WTC11 (cell line): ENCODE results near the gene CORIN.

Source experiments
- CDX4 ChIP-seq: fragments of 250-450 bp; sonication (Bioruptor Pico); IDR thresholded peaks from 2 replicates; pipeline ENCODE4 v1.9.0; 2021; ENCODE audit warnings: moderate library complexity, mild to moderate bottlenecking, inconsistent platforms, borderline replicate concordance
- CTCF ChIP-seq: fragments of 200-600 bp; IDR thresholded peaks from 2 replicates; pipeline ENCODE4 v1.8.0; 2022; ENCODE audit warnings: antibody characterized with exemption
- ETV6 ChIP-seq: sonication (generic); formaldehyde crosslinking; IDR thresholded peaks from 2 replicates; pipeline ENCODE4 v1.8.1; 2022; ENCODE audit warnings: mild to moderate bottlenecking, missing genetic modification reagents
- FOXJ3 ChIP-seq: sonication (generic); formaldehyde crosslinking; IDR thresholded peaks from 2 replicates; pipeline ENCODE4 v1.9.0; 2021; ENCODE audit warnings: missing genetic modification reagents, mild to moderate bottlenecking, borderline replicate concordance
- MAX ChIP-seq: sonication (generic); formaldehyde crosslinking; IDR thresholded peaks from 2 replicates; pipeline ENCODE4 v1.8.0; 2022; ENCODE audit warnings: mild to moderate bottlenecking, missing genetic modification reagents
- NR2C2 ChIP-seq: sonication (generic); formaldehyde crosslinking; IDR thresholded peaks from 2 replicates; pipeline ENCODE4 v1.8.0; 2022; ENCODE audit warnings: mild to moderate bottlenecking, missing genetic modification reagents
- SP1 ChIP-seq: sonication (generic); formaldehyde crosslinking; conservative IDR thresholded peaks from 2 replicates; pipeline ENCODE4 v1.8.1; 2022; ENCODE audit warnings: missing genetic modification reagents
- TP53 ChIP-seq: sonication (generic); formaldehyde crosslinking; IDR thresholded peaks from 2 replicates; pipeline ENCODE4 v1.8.1; 2023; ENCODE audit warnings: mild to moderate bottlenecking, missing genetic modification reagents
- USF1 ChIP-seq: sonication (generic); formaldehyde crosslinking; IDR thresholded peaks from 2 replicates; pipeline ENCODE4 v1.8.0; 2022; ENCODE audit warnings: mild to moderate bottlenecking, missing genetic modification reagents
- ZNF138 ChIP-seq: sonication (generic); formaldehyde crosslinking; conservative IDR thresholded peaks from 2 replicates; pipeline ENCODE4 v1.8.1; 2022; ENCODE audit warnings: mild to moderate bottlenecking, moderate library complexity, missing genetic modification reagents
- ZNF281 ChIP-seq: sonication (generic); formaldehyde crosslinking; IDR thresholded peaks from 2 replicates; pipeline ENCODE4 v1.8.0; 2023; ENCODE audit warnings: mild to moderate bottlenecking, missing genetic modification reagents
- ZNF317 ChIP-seq: sonication (generic); formaldehyde crosslinking; IDR thresholded peaks from 2 replicates; pipeline ENCODE4 v1.8.1; 2023; ENCODE audit warnings: low read depth, mild to moderate bottlenecking, moderate library complexity, missing genetic modification reagents, borderline replicate concordance
- ZNF396 ChIP-seq: fragments of 250-450 bp; sonication (Bioruptor Pico); IDR thresholded peaks from 2 replicates; pipeline ENCODE4 v1.8.0; 2021; ENCODE audit warnings: mild to moderate bottlenecking, moderate library complexity, borderline replicate concordance

- TF ChIP-seq CTCF = no peak
- TF ChIP-seq TP53 = no peak
- no peak for TF ChIP-seq NR2C2 (CRISPR knock-in tag)
- TF ChIP-seq MAX (CRISPR knock-in tag) = no peak
- TF ChIP-seq FOXJ3 = no peak
- TF ChIP-seq ZNF281 (CRISPR knock-in tag) = no peak
- no peak for TF ChIP-seq CDX4 (CRISPR knock-in tag)
- no peak for TF ChIP-seq ZNF317 (CRISPR knock-in tag)
- TF ChIP-seq ETV6 (CRISPR knock-in tag) = no peak
- no peak for TF ChIP-seq ZNF396 (CRISPR knock-in tag)
- TF ChIP-seq USF1 = no peak
- no peak for TF ChIP-seq ZNF138 (CRISPR knock-in tag)
- no peak for TF ChIP-seq SP1 (CRISPR knock-in tag)
Measured at GRCh38 chr4:47814618-47815295, 23.1 kb downstream of the CORIN start.
